ENCODE measurements around the gene OR2C1.

DNA sequence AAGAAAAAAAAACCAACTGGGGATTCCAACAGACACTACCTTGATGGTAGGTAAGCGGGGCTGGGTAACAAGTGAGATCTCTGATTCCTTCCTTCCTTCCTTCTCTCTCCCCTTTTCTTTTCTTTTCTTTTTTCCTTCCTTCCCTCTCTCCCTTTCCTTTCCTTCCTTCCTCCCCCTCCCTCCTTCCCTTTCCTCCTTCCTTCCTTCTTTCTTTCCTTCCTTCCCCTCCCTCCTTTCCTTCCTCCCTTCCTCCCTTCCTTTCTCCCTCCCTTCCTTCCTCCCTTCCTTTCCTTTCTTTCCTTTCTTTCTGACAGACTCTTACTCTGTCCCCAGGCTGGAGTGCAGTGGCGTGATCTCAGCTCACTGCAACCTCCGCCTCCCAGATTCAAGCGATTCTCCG is 20.0 kb downstream of the OR2C1 start:
- TF ChIP-seq CTCF (IDR thresholded peaks at IDR 0.05) (no peak), EZH2 (IDR thresholded peaks at IDR 0.05; ENCODE audit: borderline replicate concordance, insufficient read depth, low read depth, low read length, poor library complexity, severe bottlenecking) (no peak)

Data from B cell (primary cell).